Esophagus muscularis mucosa (tissue), 4 donors: ENCODE measurements around the gene NAV1. TPM values are rescaled to one million over a fixed set of nuclear protein-coding genes. Genes with fewer than 3 reads are reported as not detected.

Experiments
- DNase-seq: peaks from one replicate; pipeline ENCODE4 v3.0.0-alpha.2; 2017; ENCODE audit errors: extremely low spot score
- H3K27ac ChIP-seq, 4 donors: fragments of 200-600 bp; sonication (generic); replicated peaks in 1 of 4; 1 replicate in 3 of 4; 2 replicates in 1 of 4; pipeline ENCODE4 v1.5.1; 2016 to 2019; ENCODE audit warnings: mild to moderate bottlenecking in 1 of 4
- H3K27me3 ChIP-seq, 4 donors: fragments of 200-600 bp; sonication (generic); one replicate each; pipeline versions ENCODE4 v1.5.1 to v1.6.0; 2016 to 2019
- H3K36me3 ChIP-seq, 4 donors: fragments of 200-600 bp; sonication (generic); one replicate each; pipeline ENCODE4 v1.5.1; 2016 to 2019
- H3K4me1 ChIP-seq, 4 donors: fragments of 200-600 bp; sonication (generic); one replicate each; pipeline ENCODE4 v1.5.1; 2016 to 2019
- H3K4me3 ChIP-seq, 4 donors: fragments of 200-600 bp; sonication (generic); 1 replicate in 2 of 4; 2 replicates in 2 of 4; pipeline ENCODE4 v1.5.1; 2016 to 2019; ENCODE audit warnings: mild to moderate bottlenecking in 4 of 4, moderate library complexity in 1 of 4
- H3K9me3 ChIP-seq, 4 donors: fragments of 200-600 bp; sonication (generic); 1 replicate in 3 of 4; 2 replicates in 1 of 4; pipeline ENCODE4 v1.5.1; 2016 to 2019
- CTCF ChIP-seq, 3 experiments: fragments of 200-600 bp in 2 of 3; fragments of 450-650 bp in 1 of 3; sonication (generic) in 2 of 3; IDR thresholded peaks; one replicate each; pipeline ENCODE4 v1.5.1; 2017 to 2019; ENCODE audit warnings: antibody characterized with exemption in 3 of 3, mild to moderate bottlenecking in 2 of 3, moderate library complexity in 1 of 3
- EP300 ChIP-seq: sonication (generic); formaldehyde crosslinking; IDR thresholded peaks from one replicate; pipeline ENCODE4 v1.6.1; 2017; ENCODE audit warnings: antibody characterized with exemption
- POLR2A ChIP-seq: fragments of 450-650 bp; IDR thresholded peaks from one replicate; pipeline ENCODE4 v1.6.1; 2017; ENCODE audit warnings: antibody characterized with exemption, moderate library complexity, mild to moderate bottlenecking, low read depth
- POLR2AphosphoS5 ChIP-seq, 2 donors: sonication (generic); formaldehyde crosslinking; IDR thresholded peaks; one replicate each; pipeline ENCODE4 v1.6.1; 2017; ENCODE audit warnings: antibody characterized with exemption in 2 of 2
- WGBS: methylation state at CpG from one replicate; pipeline ENCODE4 v1.1.5; 2018; 5-methylcytosine and 5-hydroxymethylcytosine counted together
- intact Hi-C: fragments of 100-400 bp; cut with DNase I; formaldehyde crosslinking; loops from one replicate; pipeline ENCODE4 v1.15.1; 2023
- total RNA-seq, 4 donors: library from RNA; depleted of rRNA; stranded (reverse); fragments of >200 nt; gene quantifications; one replicate each; pipeline versions ENCODE4 v1.1.0 to v1.2.1, GENCODE V29; 2016

NAV1 gene
- total RNA-seq, 4 donors from 2014 or later = 12.9 to 35.5 (median 21.9) TPM

DNA sequence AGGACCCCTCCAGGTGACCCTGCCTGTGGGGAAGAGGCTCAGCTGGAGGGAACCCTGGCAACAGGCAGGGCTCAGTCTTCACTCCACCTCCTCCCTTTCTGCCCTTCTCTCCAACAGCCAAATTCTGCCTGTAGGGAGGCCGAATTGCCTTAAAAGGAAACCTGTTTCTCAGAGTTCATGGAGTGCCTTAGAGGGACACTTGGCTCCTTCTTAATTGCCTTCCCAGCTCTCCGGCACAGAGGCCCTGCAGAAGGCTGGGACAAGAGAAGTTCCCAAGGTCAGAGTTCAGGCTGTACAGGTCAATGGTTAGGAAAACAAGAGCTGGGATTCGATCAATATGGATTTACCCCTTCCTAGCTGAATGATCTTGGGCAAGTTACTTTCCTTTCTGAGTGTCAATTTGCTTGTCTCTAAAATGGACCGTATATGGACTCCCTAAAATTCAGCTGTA, 38.2 kb upstream of the NAV1 start:
- H3K36me3 ChIP-seq = peaks cover 0 to 13% (median 8%) of the 10 kb centered on the region in 4 donors
- DNase-seq = no peak
- peaks cover 82 to 100% (median 98%) of the 10 kb centered on the region in 4 donors for H3K4me1 ChIP-seq
- TF ChIP-seq POLR2AphosphoS5 (IDR thresholded peaks at IDR 0.05) = peak in 1 of 2 donors; percentile 36
- TF ChIP-seq CTCF (IDR thresholded peaks at IDR 0.05) = no peak
- intact Hi-C loops = no loop called here
- no peaks in the 10 kb centered on the region for H3K9me3 ChIP-seq
- H3K27ac ChIP-seq = peak overlapping the region; percentile 93 to 99 (median 97)
- no peaks in the 10 kb centered on the region for H3K27me3 ChIP-seq
- peak overlapping the region; percentile 24 to 88 (median 80) for H3K4me3 ChIP-seq
- 27% methylated on average over 4 of the region's 4 CpGs for WGBS

- Histone ChIP-seq H3K27ac (peak overlapping the region; percentile 93 to 99 (median 97)), H3K9me3 (no peaks in the 10 kb centered on the region), H3K36me3 (peaks cover 0 to 10% (median 6%) of the 10 kb centered on the region in 4 donors), H3K4me1 (peaks cover 82 to 100% (median 98%) of the 10 kb centered on the region in 4 donors), H3K27me3 (no peaks in the 10 kb centered on the region), H3K4me3 (peak overlapping the region; percentile 24 to 88 (median 80))
- DNase-seq = no peak
- TF ChIP-seq POLR2AphosphoS5 (IDR thresholded peaks at IDR 0.05) (peak in 1 of 2 donors; percentile 75), CTCF (IDR thresholded peaks at IDR 0.05) (no peak), EP300 (peak; percentile 41)
- intact Hi-C loops = no loop called here
- WGBS = 74% methylated on average over 5 of the region's 8 CpGs
Observed at GRCh38 chr1:201501144-201501543, 37.8 kb upstream of the NAV1 start.

GRCh38 chr1:201501812-201502510, 37.0 kb upstream of the NAV1 start:
- DNase-seq = peak; percentile 91
- Histone ChIP-seq H3K27me3 (no peaks in the 10 kb centered on the region), H3K4me1 (peaks cover 77 to 94% (median 92%) of the 10 kb centered on the region in 4 donors), H3K9me3 (no peaks in the 10 kb centered on the region), H3K27ac (peak overlapping the region; percentile 93 to 99 (median 97)), H3K36me3 (peaks cover 0 to 10% (median 6%) of the 10 kb centered on the region in 4 donors), H3K4me3 (peak overlapping the region; percentile 74 to 88 (median 80))
- 54% methylated on average over 10 of the region's 10 CpGs for WGBS
- intact Hi-C loops = no loop called here
- TF ChIP-seq POLR2AphosphoS5 (IDR thresholded peaks at IDR 0.05) (peak in 1 of 2 donors; percentile 61), POLR2A (no peak)

DNA sequence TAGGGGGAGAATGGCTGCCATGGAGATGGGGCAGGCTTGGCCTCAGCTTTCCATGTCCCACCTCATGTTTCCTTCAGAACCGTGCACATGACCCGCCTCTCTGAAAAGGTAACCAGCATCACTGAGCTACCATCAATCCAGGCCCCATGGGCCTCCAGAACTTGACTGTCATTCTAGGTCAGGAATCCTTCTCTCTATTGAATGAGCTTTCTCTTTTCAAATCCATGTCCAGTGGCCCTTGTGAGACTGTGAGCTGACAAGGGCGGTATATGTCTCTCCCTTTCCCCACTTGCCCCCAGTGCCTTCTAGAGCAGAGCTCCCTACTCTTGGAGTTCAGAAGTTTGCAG, 36.4 kb upstream of the NAV1 start:
- intact Hi-C loops = no loop called here
- peak overlapping the region; percentile 74 to 88 (median 80) for H3K4me3 ChIP-seq
- no peaks in the 10 kb centered on the region for H3K27me3 ChIP-seq
- no peak for DNase-seq
- 56% methylated on average over 3 of the region's 3 CpGs for WGBS
- peak overlapping the region; percentile 93 to 99 (median 97) for H3K27ac ChIP-seq
- H3K4me1 ChIP-seq = peaks cover 76 to 93% (median 92%) of the 10 kb centered on the region in 4 donors
- H3K9me3 ChIP-seq = no peaks in the 10 kb centered on the region
- H3K36me3 ChIP-seq = peaks cover 0 to 10% (median 6%) of the 10 kb centered on the region in 4 donors
- TF ChIP-seq EP300 (no peak), CTCF (IDR thresholded peaks at IDR 0.05) (no peak), POLR2AphosphoS5 (IDR thresholded peaks at IDR 0.05) (no peak), POLR2A (no peak)

GRCh38 chr1:201503397-201504176, 35.3 kb upstream of the NAV1 start:
- intact Hi-C loops = no loop called here
- H3K9me3 ChIP-seq = no peaks in the 10 kb centered on the region
- no peaks in the 10 kb centered on the region for H3K27me3 ChIP-seq
- peaks cover 77 to 93% (median 92%) of the 10 kb centered on the region in 4 donors for H3K4me1 ChIP-seq
- no peak for DNase-seq
- no peak for TF ChIP-seq CTCF (IDR thresholded peaks at IDR 0.05)
- no peak for TF ChIP-seq POLR2A
- peak in 1 of 2 donors; percentile 90 for TF ChIP-seq POLR2AphosphoS5 (IDR thresholded peaks at IDR 0.05)
- peak; percentile 97 for TF ChIP-seq EP300
- H3K36me3 ChIP-seq = peaks cover 0 to 4% (median 3%) of the 10 kb centered on the region in 4 donors
- H3K27ac ChIP-seq = peak overlapping the region; percentile 93 to 99 (median 97)
- 35% methylated on average over 13 of the region's 13 CpGs for WGBS
- H3K4me3 ChIP-seq = peak overlapping the region; percentile 74 to 88 (median 80)
